Measurements from ENCODE around the gene BSDC1. TPM values are rescaled to one million over a fixed set of nuclear protein-coding genes. Genes with fewer than 3 reads are reported as not detected.

Gene BSDC1
- total RNA-seq, 1 experiment from 2014 or later: 44.3 TPM

GRCh38 chr1:32411261-32411660 lies 17.0 kb upstream of the BSDC1 start (continued):
- no peak for TF ChIP-seq ZNF281 (CRISPR knock-in tag; IDR thresholded peaks at IDR 0.05)
- no peak for TF ChIP-seq FOXK1 (CRISPR knock-in tag; IDR thresholded peaks at IDR 0.05)
- no peak for TF ChIP-seq RELA (CRISPR knock-in tag; IDR thresholded peaks at IDR 0.05; ENCODE audit: borderline replicate concordance)
- no peak for TF ChIP-seq NFATC4 (CRISPR knock-in tag; IDR thresholded peaks at IDR 0.05)
- no peak for TF ChIP-seq ATF6 (CRISPR knock-in tag; IDR thresholded peaks at IDR 0.05)
- no peak for TF ChIP-seq KAT7 (CRISPR knock-in tag; IDR thresholded peaks at IDR 0.05; ENCODE audit: borderline replicate concordance)
- TF ChIP-seq ZNF425 (CRISPR knock-in tag; conservative IDR thresholded peaks at IDR 0.05): no peak

GRCh38 chr1:32406629-32407111 lies 12.4 kb upstream of the BSDC1 start:
- Mint-ChIP-seq H3K4me1 (0 out of 2 replicates have a peak, but pooled peaks cover 3% of the 10 kb centered on the region), H3K4me3 (no peak overlapping the region), H3K27me3 (ENCODE audit: low read depth) (peaks cover 5% of the 10 kb centered on the region; the same call in 1 of the 2 replicates), H3K27ac (no peak overlapping the region), H3K9me3 (peaks cover 6% of the 10 kb centered on the region; the same call in 1 of the 2 replicates), H3K36me3 (peaks cover 3% of the 10 kb centered on the region; the same call in 1 of the 2 replicates)
- ChIA-PET CTCF (interaction anchor here (1.8 kb wide), 1 partner anchor 12 kb away, joined by 7 read pairs; the partner anchor contains the start of gene BSDC1), POLR2A (no interaction called here)
- no peak for ATAC-seq
- no peak for DNase-seq (ENCODE audit: low spot score)
- no peak for TF ChIP-seq ARID4B (CRISPR knock-in tag; IDR thresholded peaks at IDR 0.05; ENCODE audit: borderline replicate concordance)
- TF ChIP-seq ATF6 (CRISPR knock-in tag; IDR thresholded peaks at IDR 0.05): no peak
- TF ChIP-seq GABPB1 (CRISPR knock-in tag; IDR thresholded peaks at IDR 0.05): no peak
- TF ChIP-seq AR (CRISPR knock-in tag; IDR thresholded peaks at IDR 0.05): no peak
- no peak for TF ChIP-seq RORB (CRISPR knock-in tag; IDR thresholded peaks at IDR 0.05)
- no peak for TF ChIP-seq SOX15 (CRISPR knock-in tag; IDR thresholded peaks at IDR 0.05)
- TF ChIP-seq MYBL2 (CRISPR knock-in tag; IDR thresholded peaks at IDR 0.05): no peak
- TF ChIP-seq ZNF423 (CRISPR knock-in tag; IDR thresholded peaks at IDR 0.05): no peak
- no peak for TF ChIP-seq ZNF396 (CRISPR knock-in tag; IDR thresholded peaks at IDR 0.05; ENCODE audit: borderline replicate concordance)
- no peak for TF ChIP-seq PRRX2 (CRISPR knock-in tag; IDR thresholded peaks at IDR 0.05)
- TF ChIP-seq PREB (CRISPR knock-in tag; IDR thresholded peaks at IDR 0.05; ENCODE audit: borderline replicate concordance): no peak
- TF ChIP-seq FOXJ3 (CRISPR knock-in tag; IDR thresholded peaks at IDR 0.05; ENCODE audit: borderline replicate concordance): no peak
